HEK293 (cell line): ENCODE results near the gene NFIC.

Source experiments
- CTCF ChIP-seq: fragments of 450-650 bp; formaldehyde crosslinking; IDR thresholded peaks from 2 replicates; pipeline ENCODE4 v1.5.1; 2016; ENCODE audit warnings: missing biosample characterization, missing genetic modification characterization
- KLF10 ChIP-seq: fragments of 450-650 bp; IDR thresholded peaks from 2 replicates; pipeline ENCODE4 v1.5.1; 2018; ENCODE audit warnings: missing biosample characterization, mild to moderate bottlenecking, missing genetic modification characterization
- PRDM2 ChIP-seq: fragments of 450-650 bp; formaldehyde crosslinking; IDR thresholded peaks from 2 replicates; pipeline ENCODE4 v1.5.1; 2016; ENCODE audit warnings: missing biosample characterization, missing genetic modification characterization, borderline replicate concordance
- PRDM4 ChIP-seq: fragments of 450-650 bp; formaldehyde crosslinking; IDR thresholded peaks from 2 replicates; pipeline ENCODE4 v1.5.1; 2017; ENCODE audit warnings: missing biosample characterization, missing genetic modification characterization
- SCRT2 ChIP-seq: fragments of 450-650 bp; formaldehyde crosslinking; IDR thresholded peaks from 2 replicates; pipeline ENCODE4 v1.5.1; 2016; ENCODE audit warnings: missing biosample characterization, missing genetic modification characterization
- TCF7L2 ChIP-seq: IDR thresholded peaks from 2 replicates; pipeline ENCODE4 v1.6.1; 2011; ENCODE audit warnings: low read depth, mild to moderate bottlenecking, inconsistent platforms, low read length, moderate library complexity, borderline replicate concordance
- ZBTB10 ChIP-seq: fragments of 450-650 bp; formaldehyde crosslinking; IDR thresholded peaks from 2 replicates; pipeline ENCODE4 v1.5.1; 2016; ENCODE audit warnings: missing biosample characterization, missing genetic modification characterization
- ZBTB20 ChIP-seq: fragments of 450-650 bp; formaldehyde crosslinking; IDR thresholded peaks from 2 replicates; pipeline ENCODE4 v1.5.1; 2016; ENCODE audit warnings: missing biosample characterization, missing genetic modification characterization
- ZNF140 ChIP-seq: fragments of 450-650 bp; formaldehyde crosslinking; IDR thresholded peaks from 2 replicates; pipeline ENCODE4 v1.5.1; 2016; ENCODE audit warnings: missing biosample characterization, missing genetic modification characterization
- ZNF148 ChIP-seq: fragments of 450-650 bp; formaldehyde crosslinking; IDR thresholded peaks from 2 replicates; pipeline ENCODE4 v1.5.0; 2017; ENCODE audit warnings: missing biosample characterization, missing genetic modification characterization, borderline replicate concordance
- ZNF19 ChIP-seq: fragments of 450-650 bp; formaldehyde crosslinking; IDR thresholded peaks from 2 replicates; pipeline ENCODE4; 2016; ENCODE audit warnings: missing biosample characterization, missing genetic modification characterization, low read depth
- ZNF211 ChIP-seq: fragments of 450-650 bp; formaldehyde crosslinking; IDR thresholded peaks from 2 replicates; pipeline ENCODE4 v1.5.1; 2016; ENCODE audit warnings: low read depth, missing biosample characterization, missing genetic modification characterization
- ZNF366 ChIP-seq: fragments of 450-650 bp; formaldehyde crosslinking; conservative IDR thresholded peaks from 2 replicates; pipeline ENCODE4 v1.5.1; 2016; ENCODE audit warnings: missing biosample characterization, missing genetic modification characterization
- ZNF394 ChIP-seq: fragments of 450-650 bp; formaldehyde crosslinking; IDR thresholded peaks from 2 replicates; pipeline ENCODE4 v1.5.1; 2016; ENCODE audit warnings: missing biosample characterization, missing genetic modification characterization, mild to moderate bottlenecking, moderate library complexity, borderline replicate concordance
- ZNF416 ChIP-seq: fragments of 450-650 bp; formaldehyde crosslinking; IDR thresholded peaks from 2 replicates; pipeline ENCODE4 v1.5.1; 2016; ENCODE audit warnings: missing biosample characterization, missing genetic modification characterization
- ZNF473 ChIP-seq: fragments of 450-650 bp; formaldehyde crosslinking; IDR thresholded peaks from 2 replicates; pipeline ENCODE4 v1.5.1; 2017; ENCODE audit warnings: missing biosample characterization, missing genetic modification characterization
- ZNF488 ChIP-seq: fragments of 450-650 bp; formaldehyde crosslinking; IDR thresholded peaks from 2 replicates; pipeline ENCODE4 v1.5.1; 2016; ENCODE audit warnings: missing biosample characterization, missing genetic modification characterization
- ZNF501 ChIP-seq: fragments of 450-650 bp; formaldehyde crosslinking; IDR thresholded peaks from 2 replicates; pipeline ENCODE4 v1.5.1; 2016; ENCODE audit warnings: missing biosample characterization, missing genetic modification characterization
- ZNF610 ChIP-seq: fragments of 450-650 bp; formaldehyde crosslinking; IDR thresholded peaks from 2 replicates; pipeline ENCODE4 v1.5.1; 2016; ENCODE audit warnings: missing biosample characterization, missing genetic modification characterization, borderline replicate concordance
- ZNF701 ChIP-seq: fragments of 450-650 bp; formaldehyde crosslinking; IDR thresholded peaks from 2 replicates; pipeline ENCODE4 v1.5.1; 2016; ENCODE audit warnings: missing biosample characterization, missing genetic modification characterization
- ZSCAN23 ChIP-seq: fragments of 450-650 bp; formaldehyde crosslinking; IDR thresholded peaks from 2 replicates; pipeline ENCODE4 v1.5.1; 2016; ENCODE audit warnings: missing biosample characterization, missing genetic modification characterization

The NFIC gene

GRCh38 chr19:3507371-3508120, 141.2 kb downstream of the NFIC start (continued):
- TF ChIP-seq ZBTB10 (tag by site-specific recombination) (peak; percentile 18; the same call in 1 of the 2 replicates), PRDM2 (tag by site-specific recombination) (no peak), ZNF366 (tag by site-specific recombination) (peak; percentile 50; the same call in 1 of the 2 replicates), ZNF610 (no peak), TCF7L2 (peak; percentile 66; the same call in 1 of the 2 replicates), ZNF416 (tag by site-specific recombination) (no peak), ZNF211 (tag by site-specific recombination) (no peak), ZBTB20 (tag by site-specific recombination) (no peak), ZNF19 (tag by site-specific recombination) (no peak), KLF10 (tag by site-specific recombination) (no peak), ZNF473 (tag by site-specific recombination) (no peak), ZNF394 (tag by site-specific recombination) (peak; percentile 29; the same call in 1 of the 2 replicates), ZNF501 (no peak; the same call in 1 of the 2 replicates), PRDM4 (tag by site-specific recombination) (no peak), ZNF488 (no peak), ZNF148 (tag by site-specific recombination) (no peak), ZSCAN23 (tag by site-specific recombination) (no peak), CTCF (tag by site-specific recombination) (no peak), ZNF140 (no peak), ZNF701 (tag by site-specific recombination) (no peak), SCRT2 (tag by site-specific recombination) (no peak)
